Suprapubic skin (tissue), 4 donors: ENCODE measurements around the gene POLR1E. TPM values are rescaled to one million over a fixed set of nuclear protein-coding genes. Genes with fewer than 3 reads are reported as not detected.

Experiments
- DNase-seq, 2 donors: peaks; one replicate each; pipeline ENCODE4 v3.0.0-alpha.2; 2019; ENCODE audit warnings: low spot score in 2 of 2
- H3K27ac ChIP-seq: fragments of 200-600 bp; sonication (generic); one replicate; pipeline ENCODE4 v1.5.1; 2019
- H3K27me3 ChIP-seq: fragments of 200-600 bp; sonication (generic); one replicate; pipeline ENCODE4 v1.5.1; 2019
- H3K36me3 ChIP-seq: fragments of 200-600 bp; sonication (generic); one replicate; pipeline ENCODE4 v1.5.1; 2019
- H3K4me1 ChIP-seq: fragments of 200-600 bp; sonication (generic); one replicate; pipeline ENCODE4 v1.5.1; 2019
- H3K4me3 ChIP-seq: fragments of 200-600 bp; sonication (generic); one replicate; pipeline ENCODE4 v1.5.1; 2019; ENCODE audit warnings: mild to moderate bottlenecking
- H3K9me3 ChIP-seq: fragments of 200-600 bp; sonication (generic); one replicate; pipeline ENCODE4 v1.5.1; 2019
- CTCF ChIP-seq, 2 donors: fragments of 200-600 bp in 1 of 2; fragments of 450-650 bp in 1 of 2; sonication (generic) in 1 of 2; IDR thresholded peaks; one replicate each; pipeline ENCODE4 v1.5.1; 2016 to 2019; ENCODE audit warnings: antibody characterized with exemption in 2 of 2, mild to moderate bottlenecking in 1 of 2, moderate library complexity in 1 of 2
- EP300 ChIP-seq: sonication (generic); formaldehyde crosslinking; IDR thresholded peaks from one replicate; pipeline ENCODE4 v1.6.1; 2017; ENCODE audit warnings: antibody characterized with exemption
- POLR2A ChIP-seq, 2 donors: fragments of 450-650 bp; IDR thresholded peaks; one replicate each; pipeline ENCODE4 v1.6.1; 2017; ENCODE audit warnings: antibody characterized with exemption in 2 of 2, mild to moderate bottlenecking in 2 of 2, moderate library complexity in 2 of 2
- POLR2AphosphoS5 ChIP-seq, 3 donors: sonication (generic); formaldehyde crosslinking; IDR thresholded peaks; one replicate each; pipeline ENCODE4 v1.6.1; 2017; ENCODE audit warnings: antibody characterized with exemption in 3 of 3
- WGBS: methylation state at CpG from one replicate; pipeline ENCODE4 v1.1.5; 2018; 5-methylcytosine and 5-hydroxymethylcytosine counted together
- total RNA-seq, 4 donors: library from RNA; depleted of rRNA; stranded (reverse); fragments of >200 nt; gene quantifications; one replicate each; pipeline ENCODE4 v1.1.0, GENCODE V29; 2016

The POLR1E gene
- total RNA-seq, 4 donors from 2014 or later: 15.7 to 26.3 (median 24.0) TPM

- 95% methylated on average over 1 of the region's 1 CpG for WGBS
Measured at GRCh38 chr9:37543468-37543867, 57.7 kb downstream of the POLR1E start.

GRCh38 chr9:37547328-37547878 lies 61.7 kb downstream of the POLR1E start:
- H3K36me3 ChIP-seq: no peaks in the 10 kb centered on the region
- no peaks in the 10 kb centered on the region for H3K27me3 ChIP-seq
- H3K9me3 ChIP-seq: no peaks in the 10 kb centered on the region
- DNase-seq: no peak
- H3K27ac ChIP-seq: no peak overlapping the region
- H3K4me1 ChIP-seq: no peaks in the 10 kb centered on the region
- TF ChIP-seq POLR2A (IDR thresholded peaks at IDR 0.05) (no peak), POLR2AphosphoS5 (IDR thresholded peaks at IDR 0.05) (no peak), CTCF (IDR thresholded peaks at IDR 0.05) (no peak), EP300 (no peak)
- no peak overlapping the region for H3K4me3 ChIP-seq
- WGBS: 91% methylated on average over 5 of the region's 5 CpGs

More at GRCh38 chr9:37543468-37543867, 57.7 kb downstream of the POLR1E start:
- TF ChIP-seq EP300: no peak
- TF ChIP-seq POLR2AphosphoS5 (IDR thresholded peaks at IDR 0.05): no peak
- no peak for TF ChIP-seq POLR2A (IDR thresholded peaks at IDR 0.05)
- TF ChIP-seq CTCF (IDR thresholded peaks at IDR 0.05): no peak
- no peak overlapping the region for H3K27ac ChIP-seq
- H3K4me3 ChIP-seq: no peak overlapping the region
- no peak for DNase-seq
- no peaks in the 10 kb centered on the region for H3K27me3 ChIP-seq
- peaks cover 8% of the 10 kb centered on the region for H3K4me1 ChIP-seq
- no peaks in the 10 kb centered on the region for H3K36me3 ChIP-seq
- H3K9me3 ChIP-seq: no peaks in the 10 kb centered on the region

- Histone ChIP-seq H3K36me3 (no peaks in the 10 kb centered on the region), H3K27me3 (no peaks in the 10 kb centered on the region), H3K9me3 (no peaks in the 10 kb centered on the region), H3K4me3 (no peak overlapping the region), H3K4me1 (no peaks in the 10 kb centered on the region), H3K27ac (no peak overlapping the region)
- no peak for TF ChIP-seq POLR2A (IDR thresholded peaks at IDR 0.05)
- TF ChIP-seq CTCF (IDR thresholded peaks at IDR 0.05): no peak
- TF ChIP-seq POLR2AphosphoS5 (IDR thresholded peaks at IDR 0.05): no peak
- no peak for TF ChIP-seq EP300
- DNase-seq: no peak
Measured at GRCh38 chr9:37549527-37549926, 63.8 kb downstream of the POLR1E start.

GRCh38 chr9:37550781-37551180 lies 65.0 kb downstream of the POLR1E start:
- no peak overlapping the region for H3K27ac ChIP-seq
- no peaks in the 10 kb centered on the region for H3K9me3 ChIP-seq
- H3K4me3 ChIP-seq: no peak overlapping the region
- H3K27me3 ChIP-seq: no peaks in the 10 kb centered on the region
- WGBS: 90% methylated on average over 1 of the region's 1 CpG
- no peak for DNase-seq
- H3K4me1 ChIP-seq: no peaks in the 10 kb centered on the region
- no peaks in the 10 kb centered on the region for H3K36me3 ChIP-seq
- TF ChIP-seq EP300 (no peak), CTCF (IDR thresholded peaks at IDR 0.05) (no peak), POLR2A (IDR thresholded peaks at IDR 0.05) (no peak), POLR2AphosphoS5 (IDR thresholded peaks at IDR 0.05) (no peak)

- Histone ChIP-seq H3K9me3 (no peaks in the 10 kb centered on the region), H3K27ac (no peak overlapping the region), H3K4me3 (no peak overlapping the region), H3K36me3 (no peaks in the 10 kb centered on the region), H3K4me1 (no peaks in the 10 kb centered on the region), H3K27me3 (no peaks in the 10 kb centered on the region)
- no peak for DNase-seq
- no peak for TF ChIP-seq EP300
- no peak for TF ChIP-seq POLR2A (IDR thresholded peaks at IDR 0.05)
- no peak for TF ChIP-seq POLR2AphosphoS5 (IDR thresholded peaks at IDR 0.05)
- no peak for TF ChIP-seq CTCF (IDR thresholded peaks at IDR 0.05)
- WGBS: 91% methylated on average over 3 of the region's 3 CpGs
Measured at GRCh38 chr9:37551468-37551867, 65.7 kb downstream of the POLR1E start.
